HepG2 (cell line): ENCODE data around the gene TSPAN15. TPM values are rescaled to one million over a fixed set of nuclear protein-coding genes. Genes with fewer than 3 reads are reported as not detected.

Source experiments
- ARNT ChIP-seq: fragments of 450-650 bp; IDR thresholded peaks from 2 replicates; pipeline ENCODE4 v1.6.1; 2017
- CBFB ChIP-seq: sonication (generic); formaldehyde crosslinking; IDR thresholded peaks from 2 replicates; pipeline ENCODE4 v1.4.0; 2020; ENCODE audit warnings: missing genetic modification reagents
- CENPT ChIP-seq: sonication (generic); formaldehyde crosslinking; IDR thresholded peaks from 2 replicates; pipeline ENCODE4 v1.8.0; 2022; ENCODE audit warnings: low read depth, mild to moderate bottlenecking, moderate library complexity, missing genetic modification reagents
- CTCF ChIP-seq: sonication (generic); formaldehyde crosslinking; IDR thresholded peaks from 2 replicates; pipeline ENCODE4 v1.5.0; 2020; ENCODE audit warnings: mild to moderate bottlenecking, missing genetic modification reagents, moderate library complexity
- FOXO1 ChIP-seq: sonication (generic); formaldehyde crosslinking; IDR thresholded peaks from 2 replicates; pipeline ENCODE4 v1.4.0; 2020; ENCODE audit warnings: missing genetic modification reagents
- HOXD1 ChIP-seq: sonication (generic); formaldehyde crosslinking; IDR thresholded peaks from 2 replicates; pipeline ENCODE4 v1.5.0; 2020; ENCODE audit warnings: missing genetic modification reagents
- KDM2A ChIP-seq: sonication (generic); formaldehyde crosslinking; IDR thresholded peaks from 2 replicates; pipeline ENCODE4 v1.4.0; 2020; ENCODE audit warnings: low read depth, missing genetic modification reagents, borderline replicate concordance
- KLF9 ChIP-seq: IDR thresholded peaks from 2 replicates; pipeline ENCODE4 v1.6.1; 2016; ENCODE audit warnings: low read depth
- PLSCR1 ChIP-seq: sonication (generic); formaldehyde crosslinking; IDR thresholded peaks from 2 replicates; pipeline ENCODE4 v1.5.0; 2020; ENCODE audit warnings: missing genetic modification reagents, mild to moderate bottlenecking, borderline replicate concordance
- PPARG ChIP-seq: conservative IDR thresholded peaks from 2 replicates; pipeline ENCODE4 v1.6.1; 2016; ENCODE audit warnings: missing biosample characterization, missing genetic modification reagents
- PTBP1 ChIP-seq: fragments of 200-400 bp; formaldehyde crosslinking; IDR thresholded peaks from 2 replicates; pipeline ENCODE4 v1.6.1; 2018; ENCODE audit warnings: low read length, low read depth; ENCODE audit not compliant: poor library complexity, severe bottlenecking
- RAD21 ChIP-seq: fragments of 450-650 bp; formaldehyde crosslinking; IDR thresholded peaks from 2 replicates; pipeline ENCODE4 v1.5.0; 2020; ENCODE audit warnings: mild to moderate bottlenecking
- RFX1 ChIP-seq: fragments of 450-650 bp; IDR thresholded peaks from 2 replicates; pipeline ENCODE4 v1.6.1; 2017
- SP5 ChIP-seq: IDR thresholded peaks from 2 replicates; pipeline ENCODE4 v1.6.1; 2016; ENCODE audit warnings: low read depth, borderline replicate concordance
- STAG1 ChIP-seq: sonication (generic); formaldehyde crosslinking; IDR thresholded peaks from 2 replicates; pipeline ENCODE4 v1.4.0; 2020; ENCODE audit warnings: missing genetic modification reagents
- TSC22D2 ChIP-seq: sonication (generic); formaldehyde crosslinking; IDR thresholded peaks from 2 replicates; pipeline ENCODE4 v1.5.1; 2020; ENCODE audit warnings: missing genetic modification reagents, mild to moderate bottlenecking, borderline replicate concordance
- ZNF503 ChIP-seq: sonication (generic); formaldehyde crosslinking; IDR thresholded peaks from 2 replicates; pipeline ENCODE4 v1.4.0; 2020; ENCODE audit warnings: missing genetic modification reagents
- ZNF607 ChIP-seq: sonication (generic); formaldehyde crosslinking; IDR thresholded peaks from 2 replicates; pipeline ENCODE4 v1.5.1; 2020; ENCODE audit warnings: missing genetic modification reagents, mild to moderate bottlenecking, borderline replicate concordance
- ZNF629 ChIP-seq: sonication (generic); formaldehyde crosslinking; conservative IDR thresholded peaks from 2 replicates; pipeline ENCODE4 v1.5.0; 2020; ENCODE audit warnings: missing genetic modification reagents
- ZNF746 ChIP-seq: sonication (generic); formaldehyde crosslinking; IDR thresholded peaks from 2 replicates; pipeline ENCODE4 v1.8.0; 2022; ENCODE audit warnings: mild to moderate bottlenecking, missing genetic modification reagents
- ZNF841 ChIP-seq: sonication (generic); formaldehyde crosslinking; IDR thresholded peaks from 2 replicates; pipeline ENCODE4 v1.8.1; 2023; ENCODE audit warnings: missing genetic modification reagents, borderline replicate concordance
- polyA plus RNA-seq, 8 experiments: library from polyadenylated mRNA; depleted of rRNA in 3 of 8; stranded (reverse) in 7 of 8; unstranded in 1 of 8; fragments of >200 nt; fragmentation: Illumina TruSeq in 4 of 8; extraction: Trizol in 4 of 8; gene quantifications; 2 replicates each; pipeline versions ENCODE4 v1.2.1 to v1.2.3, GENCODE V29; 2011 to 2016; ENCODE audit warnings: low read depth in 4 of 8, missing spikeins in 1 of 8, mixed read lengths in 1 of 8; ENCODE audit not compliant: insufficient read depth in 1 of 8
- total RNA-seq, 5 experiments: library from RNA; depleted of rRNA; stranded (reverse); fragments of >200 nt; fragmentation: Illumina TruSeq; extraction: Trizol; gene quantifications; 2 replicates each; pipeline ENCODE4 v1.2.3, GENCODE V29; 2016; ENCODE audit warnings: low read depth in 1 of 5
- TF ChIP-seq, protein P1 (sequence below): sonication (generic); formaldehyde crosslinking; IDR thresholded peaks from 2 replicates; pipeline ENCODE4 v1.5.1; 2020; ENCODE audit warnings: mild to moderate bottlenecking, missing genetic modification reagents, moderate library complexity

TSPAN15 gene
- total and polyA plus RNA-seq, 2 of the 13 experiments (the other 11 are each of a cell fraction or from before 2014, with no cell fraction given): 0.27 to 3.2 TPM

DNA sequence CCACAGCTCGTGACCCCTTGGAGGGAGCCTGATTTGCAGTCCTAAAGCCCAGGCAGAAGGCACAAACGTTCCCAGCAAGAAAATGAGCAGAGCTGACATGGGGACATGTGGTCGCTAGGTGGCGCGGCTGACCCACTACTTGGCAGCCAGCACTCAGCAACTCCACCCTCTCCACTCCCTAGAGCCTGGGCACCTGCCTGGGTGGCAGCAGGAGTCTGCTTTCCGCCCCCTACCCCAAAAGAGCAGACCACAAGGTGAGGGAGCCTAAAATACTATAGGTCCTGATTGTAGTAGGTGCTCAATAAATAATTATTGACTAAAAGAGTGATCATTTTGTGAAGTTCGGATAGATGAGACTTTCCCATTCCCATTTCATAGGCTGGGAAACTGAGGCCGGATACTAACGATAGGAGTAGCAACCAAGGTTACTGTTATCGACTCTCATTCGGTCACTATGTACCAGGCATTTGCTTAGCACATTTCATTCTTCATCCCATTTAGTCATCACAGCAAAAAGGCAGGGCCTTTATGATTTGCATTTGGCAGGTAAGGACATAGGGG is 64.5 kb downstream of the TSPAN15 start (continued):
- TF ChIP-seq CTCF (CRISPR knock-in tag): peak; percentile 94
- TF ChIP-seq RAD21: peak; percentile 87
- TF ChIP-seq PTBP1: no peak
- TF ChIP-seq FOXO1 (CRISPR knock-in tag): no peak
- no peak for TF ChIP-seq ARNT
- TF ChIP-seq ZNF746 (CRISPR knock-in tag): no peak
- TF ChIP-seq KLF9 (CRISPR knock-in tag): no peak
- no peak for TF ChIP-seq RFX1
- no peak for TF ChIP-seq PPARG
- peak; percentile 81 for TF ChIP-seq ZNF629 (CRISPR knock-in tag)
- TF ChIP-seq KDM2A (CRISPR knock-in tag): peak; percentile 27; the same call in 1 of the 2 replicates
- TF ChIP-seq, protein P1, sequence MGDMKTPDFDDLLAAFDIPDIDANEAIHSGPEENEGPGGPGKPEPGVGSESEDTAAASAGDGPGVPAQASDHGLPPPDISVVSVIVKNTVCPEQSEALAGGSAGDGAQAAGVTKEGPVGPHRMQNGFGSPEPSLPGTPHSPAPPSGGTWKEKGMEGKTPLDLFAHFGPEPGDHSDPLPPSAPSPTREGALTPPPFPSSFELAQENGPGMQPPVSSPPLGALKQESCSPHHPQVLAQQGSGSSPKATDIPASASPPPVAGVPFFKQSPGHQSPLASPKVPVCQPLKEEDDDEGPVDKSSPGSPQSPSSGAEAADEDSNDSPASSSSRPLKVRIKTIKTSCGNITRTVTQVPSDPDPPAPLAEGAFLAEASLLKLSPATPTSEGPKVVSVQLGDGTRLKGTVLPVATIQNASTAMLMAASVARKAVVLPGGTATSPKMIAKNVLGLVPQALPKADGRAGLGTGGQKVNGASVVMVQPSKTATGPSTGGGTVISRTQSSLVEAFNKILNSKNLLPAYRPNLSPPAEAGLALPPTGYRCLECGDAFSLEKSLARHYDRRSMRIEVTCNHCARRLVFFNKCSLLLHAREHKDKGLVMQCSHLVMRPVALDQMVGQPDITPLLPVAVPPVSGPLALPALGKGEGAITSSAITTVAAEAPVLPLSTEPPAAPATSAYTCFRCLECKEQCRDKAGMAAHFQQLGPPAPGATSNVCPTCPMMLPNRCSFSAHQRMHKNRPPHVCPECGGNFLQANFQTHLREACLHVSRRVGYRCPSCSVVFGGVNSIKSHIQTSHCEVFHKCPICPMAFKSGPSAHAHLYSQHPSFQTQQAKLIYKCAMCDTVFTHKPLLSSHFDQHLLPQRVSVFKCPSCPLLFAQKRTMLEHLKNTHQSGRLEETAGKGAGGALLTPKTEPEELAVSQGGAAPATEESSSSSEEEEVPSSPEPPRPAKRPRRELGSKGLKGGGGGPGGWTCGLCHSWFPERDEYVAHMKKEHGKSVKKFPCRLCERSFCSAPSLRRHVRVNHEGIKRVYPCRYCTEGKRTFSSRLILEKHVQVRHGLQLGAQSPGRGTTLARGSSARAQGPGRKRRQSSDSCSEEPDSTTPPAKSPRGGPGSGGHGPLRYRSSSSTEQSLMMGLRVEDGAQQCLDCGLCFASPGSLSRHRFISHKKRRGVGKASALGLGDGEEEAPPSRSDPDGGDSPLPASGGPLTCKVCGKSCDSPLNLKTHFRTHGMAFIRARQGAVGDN (CRISPR knock-in tag): peak; percentile 23; the same call in 1 of the 2 replicates
- no peak for TF ChIP-seq SP5 (CRISPR knock-in tag)
- peak; percentile 93 for TF ChIP-seq STAG1
- TF ChIP-seq PLSCR1: no peak
- no peak for TF ChIP-seq ZNF841 (CRISPR knock-in tag)
- TF ChIP-seq CBFB (CRISPR knock-in tag): 0 out of 2 replicates have a peak, but pooled peaks have one; percentile 21
- no peak for TF ChIP-seq HOXD1 (CRISPR knock-in tag)
- no peak for TF ChIP-seq ZNF503
- no peak for TF ChIP-seq TSC22D2 (CRISPR knock-in tag)
- TF ChIP-seq CENPT (CRISPR knock-in tag): no peak
- TF ChIP-seq ZNF607 (CRISPR knock-in tag): no peak
